T-cell (primary cell): ENCODE measurements around the gene LATS1. TPM values are rescaled to one million over a fixed set of nuclear protein-coding genes. Genes with fewer than 3 reads are reported as not detected.

Source experiments
- ATAC-seq, 4 experiments: fragments of 200-7000 bp in 3 of 4; fragments of 150-1000 bp in 1 of 4; cut with Tn5 transposase; replicated peaks in 1 of 4; 1 replicate in 3 of 4; 2 replicates in 1 of 4; pipeline ENCODE4 v1.10.0; 2021; ENCODE audit warnings: moderate library complexity in 3 of 4, mild to moderate bottlenecking in 2 of 4, moderate number of reproducible peaks in 1 of 4
- CTCF ChIA-PET, 2 donors: fragments of 300-600 bp; sonication (Branson Sonifier 250); formaldehyde crosslinking; loops; one replicate each; lab custom pipeline; 2022; ENCODE audit warnings: antibody characterized with exemption in 2 of 2; lab: Charles Lee
- POLR2A ChIA-PET, 2 donors: fragments of 300-600 bp; sonication (Branson Sonifier 250); formaldehyde crosslinking; loops; one replicate each; lab custom pipeline; 2022; ENCODE audit warnings: antibody characterized with exemption in 2 of 2; lab: Charles Lee
- DNase-seq, 35 experiments: peaks; one replicate each; pipeline versions ENCODE4 v3.0.0 to v3.0.0-alpha.2; 2013 to 2023
- H3K27ac ChIP-seq: one replicate; pipeline ENCODE4 v1.5.1; 2013; ENCODE audit warnings: low read length
- H3K27me3 ChIP-seq, 2 experiments: replicated peaks in 1 of 2; 1 replicate in 1 of 2; 2 replicates in 1 of 2; pipeline versions ENCODE4 v1.6.1 to v1.7.0; 2013; ENCODE audit warnings: low read length in 1 of 2, mixed read lengths in 1 of 2; ENCODE audit not compliant: control insufficient read depth in 2 of 2, insufficient read depth in 2 of 2; ENCODE audit errors: extremely low read depth in 1 of 2
- H3K36me3 ChIP-seq, 2 donors: 1 replicate in 1 of 2; 2 replicates in 1 of 2; pipeline versions ENCODE4 v1.6.1 to v1.7.0; 2013; ENCODE audit warnings: low read length in 1 of 2; ENCODE audit not compliant: control insufficient read depth in 2 of 2, insufficient read depth in 1 of 2; ENCODE audit errors: extremely low read depth in 1 of 2
- H3K4me1 ChIP-seq, 2 experiments: 1 replicate in 1 of 2; 2 replicates in 1 of 2; pipeline versions ENCODE4 v1.6.1 to v1.7.0; 2013; ENCODE audit warnings: low read length in 2 of 2, mixed read lengths in 1 of 2; ENCODE audit not compliant: insufficient read depth in 2 of 2, control insufficient read depth in 1 of 2; ENCODE audit errors: extremely low read depth in 1 of 2
- H3K4me3 ChIP-seq, 2 donors: 1 replicate in 1 of 2; 2 replicates in 1 of 2; pipeline versions ENCODE4 v1.5.1 to v1.7.0; 2013; ENCODE audit warnings: mild to moderate bottlenecking in 2 of 2, low read length in 1 of 2, moderate library complexity in 1 of 2; ENCODE audit not compliant: control insufficient read depth in 1 of 2; ENCODE audit errors: extremely low read depth in 1 of 2
- H3K9me3 ChIP-seq: 2 replicates; pipeline ENCODE4 v1.7.0; 2013
- H3K27ac Mint-ChIP-seq, 2 donors: one replicate each; pipeline ENCODE4 v1.8.0; 2020 to 2021; ENCODE audit warnings: mild to moderate bottlenecking in 2 of 2, mixed read lengths in 2 of 2
- H3K27me3 Mint-ChIP-seq, 2 donors: one replicate each; pipeline ENCODE4 v1.8.0; 2021 to 2022; ENCODE audit warnings: mixed read lengths in 2 of 2
- H3K36me3 Mint-ChIP-seq: one replicate; pipeline ENCODE4 v1.8.0; 2021; ENCODE audit warnings: mixed read lengths
- H3K4me1 Mint-ChIP-seq, 3 donors: one replicate each; pipeline ENCODE4 v1.8.0; 2020 to 2022; ENCODE audit warnings: mixed read lengths in 3 of 3, mild to moderate bottlenecking in 1 of 3
- H3K4me3 Mint-ChIP-seq, 3 donors: one replicate each; pipeline ENCODE4 v1.8.0; 2020 to 2022; ENCODE audit warnings: mild to moderate bottlenecking in 3 of 3, mixed read lengths in 3 of 3, moderate library complexity in 3 of 3
- H3K9me3 Mint-ChIP-seq, 3 donors: one replicate each; pipeline ENCODE4 v1.8.0; 2020 to 2022; ENCODE audit warnings: mixed read lengths in 3 of 3
- WGBS: methylation state at CpG from one replicate; pipeline ENCODE4 v1.1.5; 2013; ENCODE audit warnings: missing lambda C conversion rate; ENCODE audit not compliant: insufficient coverage; 5-methylcytosine and 5-hydroxymethylcytosine counted together
- total RNA-seq, 35 experiments: library from RNA in 6 of 35; stranded (reverse) in 6 of 35; fragments of 120-200 nt in 1 of 35; gene quantifications; one replicate each; pipeline versions ENCODE4 v1.2.1 to v1.2.4 and lab custom pipeline; 2013 to 2026

The LATS1 gene
- total RNA-seq, 5 donors from 2014 or later (not counting 1 experiment from before 2014, with no cell fraction given): 38.0 to 43.3 (median 39.2) TPM

DNA sequence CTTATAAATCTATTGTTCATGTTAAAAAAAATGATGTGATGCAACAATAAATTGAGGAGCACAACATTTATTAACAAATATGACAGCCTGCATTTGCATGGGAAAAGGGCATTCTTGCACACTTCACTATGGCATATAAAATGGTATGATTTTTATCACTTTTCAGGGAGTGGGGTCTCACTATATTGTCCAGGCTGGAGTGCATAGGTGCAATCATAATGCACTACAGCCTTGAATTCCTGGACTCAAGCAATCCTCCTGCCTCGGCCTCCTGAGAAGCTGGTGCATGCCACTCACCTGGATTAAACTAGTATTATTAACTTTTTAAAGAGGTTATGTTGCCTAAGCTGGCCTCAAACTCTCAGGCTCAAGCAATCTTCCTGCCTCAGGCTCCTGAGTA is 17.0 kb upstream of the LATS1 start:
- Mint-ChIP-seq H3K4me3 (no peak overlapping the region), H3K27me3 (no peaks in the 10 kb centered on the region), H3K27ac (no peak overlapping the region), H3K4me1 (peaks cover 0 to 4% (median 2%) of the 10 kb centered on the region in 3 donors), H3K36me3 (peaks cover 29% of the 10 kb centered on the region), H3K9me3 (no peaks in the 10 kb centered on the region)
- POLR2A ChIA-PET: interaction anchor here (0.7 to 1.1 kb wide), 2 partner anchors 14 to 50 kb away, joined by 3 to 5 read pairs; no protein-coding TSS in a partner anchor
- Histone ChIP-seq H3K27ac (no peak overlapping the region), H3K36me3 (peaks cover 20 to 63% of the 10 kb centered on the region in 2 donors), H3K4me3 (no peak overlapping the region), H3K9me3 (no peaks in the 10 kb centered on the region), H3K4me1 (no peaks in the 10 kb centered on the region), H3K27me3 (no peaks in the 10 kb centered on the region)
- WGBS: no CpG with 5 or more reads among the region's 1 CpG
- CTCF ChIA-PET: interaction anchor here in 1 of 2 donors (0.7 kb wide), 2 partner anchors 56 to 1589 kb away, joined by 3 to 7 read pairs; no protein-coding TSS in a partner anchor
- DNase-seq (no peak), ATAC-seq (no peak)

DNA sequence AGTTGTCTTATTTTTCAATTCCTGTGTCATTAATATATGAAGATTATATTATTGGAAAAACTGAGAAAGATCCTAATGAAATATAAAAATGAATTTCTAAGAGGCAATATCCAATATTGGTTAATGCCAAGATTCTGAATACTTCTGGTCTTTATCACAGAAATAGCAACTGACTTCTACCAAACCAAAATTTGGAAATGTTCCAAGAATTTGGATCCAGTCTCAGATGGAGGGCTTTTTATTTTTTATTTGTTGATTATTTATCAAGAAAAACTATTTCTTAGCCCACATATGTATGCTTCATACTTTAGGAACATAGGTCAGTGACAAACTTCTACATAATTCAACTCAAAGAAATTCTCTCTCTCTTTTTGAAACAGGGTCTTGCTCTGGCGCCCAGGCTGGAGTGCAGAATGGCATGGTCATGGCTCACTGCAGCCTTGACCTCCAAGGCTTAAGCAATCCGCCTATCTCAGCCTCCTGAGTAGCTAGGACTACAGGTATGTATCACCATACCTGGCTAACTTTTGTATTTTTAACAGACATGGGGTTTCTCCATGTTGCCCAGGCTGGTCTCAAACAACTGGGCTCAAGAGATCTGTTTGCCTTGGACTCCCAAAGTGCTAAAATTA is 15.3 kb upstream of the LATS1 start:
- H3K27ac Mint-ChIP-seq: no peak overlapping the region
- H3K4me3 Mint-ChIP-seq: no peak overlapping the region
- ATAC-seq (no peak), DNase-seq (no peak)
- H3K9me3 Mint-ChIP-seq: no peaks in the 10 kb centered on the region
- Histone ChIP-seq H3K27me3 (no peaks in the 10 kb centered on the region), H3K9me3 (no peaks in the 10 kb centered on the region), H3K4me3 (no peak overlapping the region), H3K27ac (no peak overlapping the region), H3K4me1 (peaks cover 5 to 10% of the 10 kb centered on the region in 2 experiments), H3K36me3 (peaks cover 14 to 69% of the 10 kb centered on the region in 2 donors)
- H3K36me3 Mint-ChIP-seq: peaks cover 27% of the 10 kb centered on the region
- peaks cover 11 to 13% (median 13%) of the 10 kb centered on the region in 3 donors for H3K4me1 Mint-ChIP-seq
- 100% methylated on average over 2 of the region's 2 CpGs for WGBS
- H3K27me3 Mint-ChIP-seq: no peaks in the 10 kb centered on the region
- CTCF ChIA-PET: interaction anchor here in 1 of 2 donors (1.2 kb wide), 1 partner anchor 12 kb away, joined by 4 read pairs; no protein-coding TSS in a partner anchor
- POLR2A ChIA-PET: interaction anchor here in 1 of 2 donors (0.9 kb wide), 1 partner anchor 45 kb away, joined by 3 read pairs; no protein-coding TSS in a partner anchor

DNA sequence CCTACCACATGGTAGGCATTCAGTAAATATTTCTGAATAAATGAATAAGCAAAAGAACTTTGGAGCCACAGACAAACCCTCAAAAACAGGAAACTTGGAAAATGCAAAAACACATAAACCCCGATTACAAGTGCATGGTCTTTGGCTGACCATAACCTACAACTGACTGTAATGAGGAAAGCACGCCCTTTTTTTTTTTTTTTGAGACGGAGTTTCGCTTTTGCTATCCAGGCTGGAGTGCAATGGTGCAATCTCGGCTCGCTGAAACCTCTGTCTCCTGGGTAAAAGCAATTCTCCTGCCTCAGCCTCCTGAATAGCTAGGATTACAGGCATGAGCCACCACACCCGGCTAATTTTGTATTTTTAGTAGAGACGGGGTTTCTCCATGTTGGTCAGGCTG is 11.9 kb upstream of the LATS1 start:
- DNase-seq (no peak), ATAC-seq (no peak)
- H3K27ac ChIP-seq: no peak overlapping the region
- Mint-ChIP-seq H3K4me3 (no peak overlapping the region), H3K9me3 (no peaks in the 10 kb centered on the region), H3K27me3 (no peaks in the 10 kb centered on the region), H3K27ac (peak overlapping the region; percentile 48 to 94), H3K36me3 (peaks cover 20% of the 10 kb centered on the region), H3K4me1 (peaks cover 17 to 18% (median 18%) of the 10 kb centered on the region in 3 donors)
- peaks cover 10 to 55% of the 10 kb centered on the region in 2 donors for H3K36me3 ChIP-seq
- no peak overlapping the region for H3K4me3 ChIP-seq
- H3K9me3 ChIP-seq: no peaks in the 10 kb centered on the region
- H3K4me1 ChIP-seq: peaks cover 10 to 13% of the 10 kb centered on the region in 2 experiments
- H3K27me3 ChIP-seq: no peaks in the 10 kb centered on the region
- ChIA-PET CTCF (no interaction called here), POLR2A (no interaction called here)
- 83% methylated on average over 2 of the region's 8 CpGs for WGBS

DNA sequence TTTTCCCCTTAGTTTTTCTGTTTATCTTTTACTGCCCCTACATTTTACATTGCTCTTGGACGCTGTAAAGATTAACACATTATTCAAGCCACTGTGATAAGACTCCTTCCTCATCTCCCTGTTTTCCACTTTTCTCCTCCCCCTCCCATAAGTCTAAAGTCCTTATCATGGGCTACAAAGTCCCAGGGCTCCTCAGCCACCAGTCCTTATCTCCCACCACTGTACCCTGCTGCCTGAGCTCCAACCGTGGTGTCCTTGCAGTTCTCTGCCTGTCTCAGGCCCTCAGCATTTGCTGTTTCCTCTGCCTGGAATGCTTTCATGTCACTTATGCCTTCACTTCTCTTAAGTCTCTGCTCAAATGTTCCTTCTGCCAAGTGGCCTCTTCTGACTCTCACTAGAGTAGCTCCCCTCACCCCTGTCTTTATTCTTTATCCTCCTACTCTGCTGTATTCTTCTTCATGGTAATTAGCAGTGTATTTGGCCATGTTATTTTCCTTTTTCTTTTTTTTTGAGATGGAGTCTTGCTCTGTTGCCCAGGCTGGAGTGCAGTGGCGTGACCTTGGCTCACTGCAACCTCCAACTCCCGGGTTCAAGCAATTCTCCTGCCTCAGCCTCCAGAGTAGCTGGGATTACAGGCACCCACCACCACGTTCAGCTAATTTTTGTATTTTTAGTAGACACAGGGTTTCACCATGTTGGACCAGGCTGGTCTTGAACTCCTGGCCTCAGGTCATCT is 10.8 kb upstream of the LATS1 start:
- Mint-ChIP-seq H3K27ac (peak overlapping the region; percentile 69 to 94), H3K4me1 (peaks cover 22 to 23% (median 22%) of the 10 kb centered on the region in 3 donors), H3K36me3 (peaks cover 22% of the 10 kb centered on the region), H3K27me3 (no peaks in the 10 kb centered on the region), H3K9me3 (no peaks in the 10 kb centered on the region), H3K4me3 (peak overlapping the region in 2 of 3 donors; percentile 8 to 71)
- Histone ChIP-seq H3K27me3 (no peaks in the 10 kb centered on the region), H3K4me3 (peak overlapping the region in 1 of 2 donors; percentile 33), H3K4me1 (peaks cover 10 to 13% of the 10 kb centered on the region in 2 experiments), H3K27ac (no peak overlapping the region), H3K9me3 (no peaks in the 10 kb centered on the region), H3K36me3 (peaks cover 10 to 50% of the 10 kb centered on the region in 2 donors)
- DNase-seq (no peak), ATAC-seq (peak in 1 of 4 experiments; percentile 30)
- ChIA-PET POLR2A (interaction anchor here in 1 of 2 donors (0.6 kb wide), 2 partner anchors 16 to 17 kb away, joined by 3 read pairs; no protein-coding TSS in a partner anchor), CTCF (interaction anchor here (0.6 kb wide), 2 partner anchors 17 to 21 kb away, joined by 4 to 5 read pairs; no protein-coding TSS in a partner anchor)
- 54% methylated on average over 3 of the region's 5 CpGs for WGBS

DNA sequence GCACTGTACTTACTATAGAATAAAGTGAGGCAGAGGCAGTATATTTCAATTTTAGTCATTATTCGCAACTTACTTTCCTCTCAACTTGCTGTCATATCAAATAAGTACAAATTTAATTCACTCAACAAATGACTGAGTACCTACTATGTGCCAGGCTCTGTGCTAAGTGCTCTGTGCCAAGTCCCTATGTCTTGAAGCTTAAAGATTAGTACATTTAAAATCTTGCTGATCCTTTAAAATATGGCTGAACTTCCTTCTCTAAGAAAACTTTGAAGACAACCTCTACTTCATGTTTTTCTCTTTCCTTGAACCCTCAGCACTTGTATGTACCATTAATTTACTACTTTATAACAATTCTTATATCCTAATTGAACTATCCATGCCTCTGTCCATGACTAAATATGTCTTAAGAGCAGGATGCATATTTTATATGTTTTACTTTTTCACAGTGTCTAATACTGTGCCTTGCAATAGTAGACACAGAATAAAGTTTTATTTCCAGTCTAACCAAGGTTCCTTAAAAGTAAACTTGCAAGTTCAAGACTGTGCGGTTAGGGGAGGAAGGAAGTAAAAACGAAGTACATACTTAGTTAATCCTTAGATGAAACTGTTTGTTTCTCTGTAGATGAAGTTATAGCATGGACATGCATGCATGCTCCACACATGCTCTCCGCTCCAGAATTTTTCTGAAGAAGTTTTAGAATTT is 10.0 kb upstream of the LATS1 start:
- POLR2A ChIA-PET: interaction anchor here in 1 of 2 donors (0.6 kb wide), 1 partner anchor 18 kb away, joined by 3 read pairs; no protein-coding TSS in a partner anchor
- no peak for DNase-seq

More for the DNA sequence above, 10.0 kb upstream of the LATS1 start:
- H3K36me3 ChIP-seq: peaks cover 10 to 47% of the 10 kb centered on the region in 2 donors
- WGBS: no CpG with 5 or more reads among the region's 4 CpGs
- no peaks in the 10 kb centered on the region for H3K9me3 ChIP-seq
- H3K27ac ChIP-seq: peak overlapping the region; percentile 8
- H3K27me3 Mint-ChIP-seq: no peaks in the 10 kb centered on the region
- peak overlapping the region; percentile 69 to 94 for H3K27ac Mint-ChIP-seq
- ATAC-seq: peak; percentile 27 to 73 (median 50)
- H3K4me1 ChIP-seq: peaks cover 10 to 13% of the 10 kb centered on the region in 2 experiments
- CTCF ChIA-PET: interaction anchor here in 1 of 2 donors (0.5 to 0.6 kb wide), 2 partner anchors 17 kb away, joined by 4 read pairs; no protein-coding TSS in a partner anchor
- peaks cover 22 to 24% (median 22%) of the 10 kb centered on the region in 3 donors for H3K4me1 Mint-ChIP-seq
- H3K4me3 ChIP-seq: peak overlapping the region in 1 of 2 donors; percentile 33
- H3K36me3 Mint-ChIP-seq: peaks cover 22% of the 10 kb centered on the region
- H3K4me3 Mint-ChIP-seq: peak overlapping the region in 2 of 3 donors; percentile 8 to 71
- no peaks in the 10 kb centered on the region for H3K9me3 Mint-ChIP-seq
- H3K27me3 ChIP-seq: no peaks in the 10 kb centered on the region
